NCI-H146 treated with DMSO at 0.1 percent for 48 hours (cell line): ENCODE measurements around the gene STOM.

Experiments used
- DNase-seq: peaks from one replicate; lab custom pipeline; 2025; ENCODE audit not compliant: unreplicated experiment; lab: John Stamatoyannopoulos, UW

STOM gene

DNA sequence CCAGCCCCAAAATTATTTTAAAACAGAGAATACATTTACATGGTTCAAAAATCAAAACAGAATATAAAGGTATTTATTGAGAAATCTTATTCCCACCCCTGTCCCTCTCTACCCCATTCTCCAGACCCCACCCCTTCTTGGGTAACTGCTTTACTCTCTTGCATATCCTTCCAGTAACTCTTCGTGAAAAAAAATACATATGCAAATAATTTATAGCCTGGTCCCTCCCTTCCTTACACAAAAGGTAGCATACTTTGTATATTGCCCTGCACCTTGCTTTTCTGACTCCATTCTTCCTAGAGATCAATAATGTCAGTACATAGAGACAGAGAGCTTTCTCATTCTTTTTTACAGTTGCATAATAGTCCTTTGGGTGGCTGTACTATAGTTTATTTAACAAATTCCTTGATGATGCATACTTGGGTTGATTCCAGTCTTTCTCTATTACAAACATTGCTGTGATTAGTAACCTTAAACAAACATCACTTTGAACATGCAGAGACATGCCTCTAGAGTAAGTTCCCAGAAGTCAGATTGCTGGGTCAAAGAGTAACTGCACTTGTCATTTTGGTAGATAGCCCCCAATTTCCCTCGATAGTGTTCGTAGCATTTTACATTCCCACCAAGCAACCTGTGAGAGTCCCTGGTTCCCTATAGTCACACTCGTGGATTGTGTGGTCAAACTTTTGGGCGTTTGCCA lies 47.9 kb downstream of the STOM start:
- no peak for DNase-seq

DNA sequence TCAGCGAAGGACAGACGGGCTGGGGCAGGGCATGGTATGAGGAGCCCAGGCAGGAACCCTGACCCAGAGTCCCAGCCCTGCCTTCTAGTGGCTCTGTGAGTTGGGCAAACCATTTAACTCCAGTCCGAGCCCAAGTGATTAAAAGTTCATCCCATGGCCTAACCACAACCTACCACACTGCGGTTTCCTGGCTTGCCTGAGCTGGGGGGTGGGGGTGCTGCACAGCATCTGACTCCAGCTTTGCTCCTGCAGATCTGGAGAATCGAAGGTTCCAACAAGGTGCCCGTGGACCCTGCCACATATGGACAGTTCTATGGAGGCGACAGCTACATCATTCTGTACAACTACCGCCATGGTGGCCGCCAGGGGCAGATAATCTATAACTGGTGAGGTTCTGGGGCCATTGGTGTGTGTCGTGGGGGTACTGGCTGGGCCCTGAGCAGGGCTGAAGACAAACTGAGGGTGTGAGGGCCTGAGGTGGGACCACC lies 49.0 kb downstream of the STOM start:
- no peak for DNase-seq

GRCh38 chr9:121319383-121319780 lies 50.7 kb downstream of the STOM start:
- no peak for DNase-seq

- no peak for DNase-seq
Measured at GRCh38 chr9:121318631-121319382, 51.2 kb downstream of the STOM start.

GRCh38 chr9:121317737-121318630 lies 52.1 kb downstream of the STOM start:
- DNase-seq, result no peak

GRCh38 chr9:121316852-121317373 lies 53.1 kb downstream of the STOM start:
- DNase-seq, result no peak

DNA sequence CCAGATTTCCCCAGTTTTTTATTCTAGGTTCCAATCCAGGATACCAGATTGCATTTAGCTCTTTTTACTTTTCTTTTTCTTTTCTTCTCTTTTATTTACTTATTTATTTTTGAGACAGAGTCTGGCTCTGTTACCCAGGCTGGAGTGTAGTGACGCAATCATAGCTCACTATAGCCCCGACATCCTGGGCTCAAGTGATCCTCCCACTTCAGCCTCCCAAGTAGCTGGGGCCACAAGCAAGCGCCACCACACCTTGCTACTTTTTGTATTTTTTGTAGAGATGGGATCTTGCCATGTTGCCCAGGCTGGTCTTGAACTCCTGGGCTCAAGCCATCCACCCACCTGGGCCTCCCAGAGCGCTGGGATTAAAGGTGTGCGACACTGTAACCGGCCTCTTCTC lies 53.7 kb downstream of the STOM start:
- DNase-seq, result no peak

GRCh38 chr9:121313458-121314152 lies 56.4 kb downstream of the STOM start:
- DNase-seq, result no peak

GRCh38 chr9:121312169-121312568 lies 57.9 kb downstream of the STOM start:
- no peak for DNase-seq

DNA sequence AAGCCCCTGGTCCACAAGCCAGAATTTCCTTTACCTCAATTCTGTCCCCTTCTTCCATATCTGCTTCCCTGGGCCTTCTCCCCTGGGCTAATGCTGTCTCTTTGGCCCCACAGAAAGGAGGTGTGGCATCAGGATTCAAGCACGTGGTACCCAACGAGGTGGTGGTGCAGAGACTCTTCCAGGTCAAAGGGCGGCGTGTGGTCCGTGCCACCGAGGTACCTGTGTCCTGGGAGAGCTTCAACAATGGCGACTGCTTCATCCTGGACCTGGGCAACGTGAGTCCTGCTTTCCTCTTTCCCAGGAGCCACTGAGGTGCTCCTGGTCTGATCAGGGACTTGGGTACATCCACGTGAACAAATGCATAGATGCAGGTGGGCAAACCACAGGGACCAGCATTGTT lies 59.5 kb downstream of the STOM start:
- DNase-seq, result no peak

DNA sequence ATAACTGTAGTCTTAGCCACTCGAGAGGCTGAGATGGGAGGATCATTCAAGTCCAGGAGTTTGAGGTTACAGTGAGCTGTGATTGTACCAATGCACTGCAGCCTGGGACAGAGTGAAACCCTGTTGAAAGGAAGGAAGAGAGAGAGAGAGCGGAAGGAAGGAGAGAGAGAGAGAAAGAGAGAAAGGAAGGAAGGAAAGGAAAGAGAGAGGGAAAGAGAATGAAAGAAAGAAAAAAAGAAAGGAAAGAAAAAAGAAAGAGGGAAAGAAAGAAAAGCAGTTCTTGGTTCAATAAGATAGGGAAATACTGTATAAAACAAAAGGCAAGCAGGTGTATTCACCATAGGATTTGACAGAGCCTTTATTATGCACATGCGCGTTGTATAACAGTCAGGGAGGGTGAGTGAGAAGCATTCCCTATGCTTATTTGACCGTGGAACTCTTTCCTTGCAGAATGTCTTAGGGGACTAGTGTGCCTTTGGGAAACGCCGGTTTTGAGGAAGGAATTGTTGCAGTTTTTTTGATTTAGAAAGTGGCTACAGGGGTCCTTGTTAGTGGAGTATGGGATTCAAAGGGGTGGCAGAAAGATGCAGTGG lies 60.1 kb downstream of the STOM start:
- no peak for DNase-seq

DNA sequence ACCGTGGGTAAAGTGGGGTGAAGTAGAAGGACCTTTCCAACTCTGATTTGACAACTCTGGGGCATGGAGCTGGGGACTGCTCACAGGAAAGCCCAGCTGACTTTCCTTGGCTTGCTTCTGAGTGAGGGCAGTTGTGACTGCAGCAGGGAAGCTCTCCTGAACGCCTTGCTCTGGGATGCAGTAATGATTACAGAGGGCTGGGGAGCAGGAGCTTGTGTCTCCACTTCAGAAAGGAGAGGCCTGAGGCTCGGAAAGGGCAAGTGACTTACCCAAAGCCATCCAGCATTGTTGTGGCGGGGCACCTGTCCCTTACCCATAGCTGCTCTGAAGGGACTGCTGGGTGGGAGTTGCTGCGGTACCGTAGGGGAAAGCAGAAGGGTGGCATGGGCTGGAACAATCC lies 60.9 kb downstream of the STOM start:
- DNase-seq, result no peak

GRCh38 chr9:121308765-121309164 lies 61.3 kb downstream of the STOM start:
- DNase-seq, result no peak

DNA sequence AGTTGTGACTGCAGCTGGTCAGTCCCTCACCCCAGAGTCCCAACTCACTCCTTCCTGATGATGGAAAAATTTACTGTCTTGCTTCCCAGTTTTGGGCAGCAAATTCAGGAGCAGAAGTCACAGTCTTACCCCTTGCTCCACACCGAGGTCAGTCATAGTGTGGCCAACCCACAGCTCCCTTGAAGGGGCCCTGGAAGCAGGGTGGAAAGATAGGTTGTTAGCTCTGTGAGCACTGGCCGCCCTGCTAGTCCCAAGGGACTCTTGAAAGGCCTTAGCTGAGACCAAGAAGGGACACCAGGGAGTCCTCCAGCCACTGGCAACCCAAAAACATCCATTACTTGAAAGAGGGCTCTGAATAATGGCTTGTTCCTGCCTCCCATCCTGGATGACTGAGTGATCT lies 62.1 kb downstream of the STOM start:
- DNase-seq, result no peak

DNA sequence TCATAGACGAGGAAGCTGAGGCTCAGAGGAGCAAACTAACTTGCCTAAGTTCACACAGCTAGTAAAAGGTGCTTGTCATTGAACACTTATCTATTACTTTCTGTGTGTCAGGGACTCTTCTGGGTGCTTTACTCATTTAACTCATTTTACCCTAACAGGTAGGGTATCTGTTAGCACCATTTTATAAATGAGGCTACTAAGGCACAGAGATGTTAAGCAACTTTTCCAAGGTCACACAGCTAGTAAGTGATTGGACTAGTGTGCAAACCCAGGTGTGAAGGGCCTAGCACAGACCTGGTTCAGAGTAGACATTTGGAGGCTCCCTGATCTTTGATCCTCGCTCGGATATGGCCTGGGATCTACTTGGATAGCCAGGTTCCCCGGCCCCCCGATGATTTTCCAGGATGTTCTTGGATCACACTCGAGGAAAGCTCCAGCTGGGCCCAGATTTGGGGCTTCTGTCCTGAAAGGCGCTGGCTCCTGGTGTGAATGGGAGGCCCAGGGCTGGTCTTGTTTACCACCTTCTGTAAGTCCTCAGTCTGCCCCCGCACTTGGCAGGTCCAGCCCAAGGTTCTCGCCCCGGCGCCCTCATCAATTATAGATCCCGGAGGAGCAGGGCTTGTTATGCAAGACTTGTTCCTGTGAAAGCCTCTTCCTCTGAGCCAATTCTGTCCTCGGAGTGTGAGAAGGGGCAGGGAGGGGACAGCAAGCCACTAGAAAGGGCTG lies 64.6 kb downstream of the STOM start:
- no peak for DNase-seq

- no peak for DNase-seq
Measured at GRCh38 chr9:121304707-121305106, 65.3 kb downstream of the STOM start.

- no peak for DNase-seq
Measured at GRCh38 chr9:121303456-121304451, 66.3 kb downstream of the STOM start.

GRCh38 chr9:121302786-121303185 lies 67.3 kb downstream of the STOM start:
- DNase-seq, result no peak
